Transverse colon (tissue), 4 donors: ENCODE measurements around the gene CTH. TPM values are rescaled to one million over a fixed set of nuclear protein-coding genes. Genes with fewer than 3 reads are reported as not detected.
"Not testable (repeated sequence)": the region's sequence is repeated elsewhere in the genome, so short reads cannot be mapped to it uniquely, and the experiment has no call there.

Source experiments
- DNase-seq: peaks from one replicate; pipeline ENCODE4 v3.0.0-alpha.2; 2019
- H3K27ac ChIP-seq, 4 donors: fragments of 200-600 bp; sonication (generic); 2 replicates each; pipeline ENCODE4 v1.5.1; 2016 to 2018; ENCODE audit warnings: inconsistent platforms in 4 of 4
- H3K27me3 ChIP-seq: fragments of 200-600 bp; sonication (generic); 2 replicates; pipeline ENCODE4 v1.5.1; 2017; ENCODE audit warnings: inconsistent platforms
- H3K36me3 ChIP-seq, 4 donors: fragments of 200-600 bp; sonication (generic); 2 replicates each; pipeline ENCODE4 v1.5.1; 2017 to 2019; ENCODE audit warnings: inconsistent platforms in 4 of 4
- H3K4me1 ChIP-seq, 4 donors: fragments of 200-600 bp; sonication (generic); 2 replicates each; pipeline ENCODE4 v1.5.1; 2017 to 2020; ENCODE audit warnings: inconsistent platforms in 4 of 4
- H3K4me3 ChIP-seq, 4 donors: fragments of 200-600 bp; sonication (generic); 1 replicate in 1 of 4; 2 replicates in 3 of 4; pipeline versions ENCODE4 v1.5.1 to v1.6.1; 2017 to 2019; ENCODE audit warnings: inconsistent platforms in 4 of 4
- H3K9me3 ChIP-seq, 2 donors: fragments of 200-600 bp; sonication (generic); 2 replicates each; pipeline ENCODE4 v1.5.1; 2017 to 2019; ENCODE audit warnings: inconsistent platforms in 2 of 2
- CTCF ChIP-seq, 5 experiments: fragments of 200-600 bp in 3 of 5; fragments of 450-650 bp in 2 of 5; sonication (generic) in 3 of 5; IDR thresholded peaks; 1 replicate in 2 of 5; 2 replicates in 3 of 5; pipeline ENCODE4 v1.5.1; 2016 to 2017; ENCODE audit warnings: antibody characterized with exemption in 5 of 5, inconsistent platforms in 3 of 5, mild to moderate bottlenecking in 2 of 5, moderate library complexity in 1 of 5
- EP300 ChIP-seq: sonication (generic); formaldehyde crosslinking; IDR thresholded peaks from one replicate; pipeline ENCODE4 v1.6.1; 2017; ENCODE audit warnings: antibody characterized with exemption, low read depth
- POLR2A ChIP-seq: fragments of 450-650 bp; IDR thresholded peaks from one replicate; pipeline ENCODE4 v1.6.1; 2016; ENCODE audit warnings: antibody characterized with exemption, mild to moderate bottlenecking, moderate library complexity
- POLR2AphosphoS5 ChIP-seq, 3 donors: sonication (generic); formaldehyde crosslinking; IDR thresholded peaks; one replicate each; pipeline ENCODE4 v1.6.1; 2016; ENCODE audit warnings: antibody characterized with exemption in 3 of 3
- WGBS, 2 donors: methylation state at CpG; one replicate each; pipeline ENCODE4 v1.1.5; 2018; ENCODE audit warnings: low coverage in 1 of 2; 5-methylcytosine and 5-hydroxymethylcytosine counted together
- in situ Hi-C, 4 donors: fragments of 200-750 bp; cut with MboI; loops; one replicate each; pipeline versions ENCODE4 v1.15.0 to v1.15.1; 2017; ENCODE audit warnings: low sequenced_read_pairs in 3 of 4, low pct_ligation_motif_present in 1 of 4, low pct_unique_long_range_greater_than_20kb in 1 of 4
- intact Hi-C: fragments of 100-400 bp; cut with DNase I; formaldehyde crosslinking; loops from one replicate; pipeline ENCODE4 v1.15.1; 2023; ENCODE audit warnings: low total_unique reads
- total RNA-seq, 4 donors: library from RNA; depleted of rRNA; stranded (reverse); fragments of >200 nt; gene quantifications; one replicate each; pipeline ENCODE4 v1.1.0, GENCODE V29; 2016

The CTH gene
- total RNA-seq, 4 donors from 2014 or later, result 1.9 to 8.6 (median 3.4) TPM; not detected in 1

DNA sequence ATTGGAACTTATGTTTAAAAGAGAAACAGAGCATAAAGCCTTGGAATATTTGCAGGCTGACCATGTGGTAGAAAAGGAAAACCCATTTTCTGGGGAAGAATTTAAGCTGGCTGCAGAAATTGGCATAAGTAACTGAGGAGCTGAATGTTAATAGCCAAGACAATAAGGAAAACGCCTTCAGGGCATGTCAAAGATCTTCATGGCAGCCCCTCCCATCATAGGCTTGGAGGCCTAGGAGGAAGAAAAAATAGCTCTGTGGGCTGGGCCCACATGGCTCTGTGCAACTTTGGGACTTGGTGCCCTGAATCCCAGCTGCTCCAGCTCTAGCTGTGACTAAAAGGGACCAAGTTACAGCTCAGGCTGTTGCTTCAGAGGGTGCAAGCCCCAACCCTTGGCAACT, 51.5 kb downstream of the CTH start:
- in situ Hi-C loops, result no loop called here
- intact Hi-C loops, result no loop called here
- WGBS, 2 donors, result 65 to 80% methylated on average over 1 of the region's 1 CpG
- no peaks in the 10 kb centered on the region for H3K9me3 ChIP-seq
- no peak for DNase-seq
- no peaks in the 10 kb centered on the region for H3K36me3 ChIP-seq
- H3K4me1 ChIP-seq, result peaks cover 0 to 5% (median 0%) of the 10 kb centered on the region in 4 donors
- no peaks in the 10 kb centered on the region for H3K27me3 ChIP-seq
- H3K4me3 ChIP-seq, result no peak overlapping the region
- H3K27ac ChIP-seq, result no peak overlapping the region
- TF ChIP-seq EP300 (no peak), POLR2AphosphoS5 (IDR thresholded peaks at IDR 0.05) (no peak), POLR2A (no peak), CTCF (IDR thresholded peaks at IDR 0.05) (no peak)

DNA sequence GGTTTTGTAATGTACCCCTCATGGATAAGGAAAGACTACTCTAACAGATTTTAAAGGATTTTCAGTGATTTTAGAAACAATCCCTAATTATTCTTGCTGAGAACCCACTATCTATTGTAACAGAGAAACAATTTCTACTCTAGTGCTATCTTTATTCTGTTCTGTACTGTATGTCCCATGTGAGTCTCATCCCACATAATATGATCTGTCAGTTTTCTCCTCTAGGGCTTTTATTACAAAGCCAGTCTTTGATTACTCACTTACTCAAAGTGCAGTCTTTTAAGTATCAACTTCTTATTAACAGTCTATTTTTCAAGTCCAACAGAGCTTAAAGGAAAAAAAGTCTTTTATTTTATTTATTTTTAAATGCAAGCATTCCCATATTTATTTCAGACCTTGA, 54.8 kb downstream of the CTH start:
- no peaks in the 10 kb centered on the region for H3K27me3 ChIP-seq
- DNase-seq, result no peak
- no peaks in the 10 kb centered on the region for H3K36me3 ChIP-seq
- H3K9me3 ChIP-seq, result no peaks in the 10 kb centered on the region
- H3K4me3 ChIP-seq, result no peak overlapping the region
- intact Hi-C loops, result no loop called here
- H3K4me1 ChIP-seq, result peaks cover 0 to 5% (median 0%) of the 10 kb centered on the region in 4 donors
- in situ Hi-C loops, result no loop called here
- no peak overlapping the region for H3K27ac ChIP-seq
- TF ChIP-seq POLR2AphosphoS5 (IDR thresholded peaks at IDR 0.05) (no peak), POLR2A (no peak), CTCF (IDR thresholded peaks at IDR 0.05) (no peak), EP300 (no peak)

DNA sequence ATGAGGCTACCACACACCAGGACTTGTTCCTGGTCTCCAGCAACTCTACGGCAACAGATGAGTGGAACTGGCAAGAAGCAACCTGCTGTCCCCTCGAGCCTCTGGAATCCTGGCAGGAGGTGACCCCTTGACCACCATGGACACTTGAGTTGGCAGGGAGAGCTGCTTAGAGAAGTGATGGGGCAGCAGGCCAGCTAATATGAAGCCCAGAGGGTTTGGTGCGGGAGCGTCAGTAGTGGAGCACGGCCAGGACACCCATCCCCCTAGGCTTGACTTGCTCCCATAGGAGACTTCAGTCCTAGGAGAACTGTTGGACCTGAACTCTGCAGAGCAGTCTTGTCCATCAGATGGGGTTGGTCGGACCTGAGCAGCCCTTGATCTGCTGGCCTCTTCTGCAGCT, 56.5 kb downstream of the CTH start:
- Histone ChIP-seq H3K9me3 (no peaks in the 10 kb centered on the region), H3K4me1 (peaks cover 0 to 4% (median 0%) of the 10 kb centered on the region in 4 donors), H3K27ac (no peak overlapping the region), H3K27me3 (no peaks in the 10 kb centered on the region), H3K36me3 (no peaks in the 10 kb centered on the region), H3K4me3 (no peak overlapping the region)
- in situ Hi-C loops, result no loop called here
- no peak for DNase-seq
- TF ChIP-seq EP300, result no peak
- TF ChIP-seq POLR2AphosphoS5 (IDR thresholded peaks at IDR 0.05), result no peak
- TF ChIP-seq CTCF (IDR thresholded peaks at IDR 0.05), result no peak
- TF ChIP-seq POLR2A, result no peak
- 55 to 91% methylated on average over 2 to 6 of the region's 6 CpGs for WGBS, 2 donors
- intact Hi-C loops, result no loop called here

DNA sequence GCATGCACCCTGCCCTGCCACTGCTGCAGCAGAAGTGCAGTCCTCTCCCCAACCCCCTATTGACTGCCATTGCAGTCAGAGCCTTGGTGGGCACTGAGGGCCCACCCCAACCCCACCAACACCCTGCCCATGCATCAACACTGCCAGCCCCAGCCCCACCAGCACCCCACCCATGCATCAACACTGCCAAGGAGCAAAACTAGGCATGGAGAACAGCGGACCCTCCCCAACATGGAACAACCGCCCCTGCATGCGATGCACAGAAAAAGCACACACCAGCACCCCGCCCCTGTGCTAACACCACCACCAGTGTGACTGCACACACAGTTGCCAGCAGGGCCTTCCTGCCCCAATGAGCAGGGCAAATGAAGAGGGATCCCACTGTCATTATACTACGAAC, 57.1 kb downstream of the CTH start:
- no peak overlapping the region for H3K27ac ChIP-seq
- no peaks in the 10 kb centered on the region for H3K36me3 ChIP-seq
- no peaks in the 10 kb centered on the region for H3K9me3 ChIP-seq
- H3K4me3 ChIP-seq, result no peak overlapping the region
- TF ChIP-seq EP300 (no peak), POLR2AphosphoS5 (IDR thresholded peaks at IDR 0.05) (no peak), POLR2A (no peak), CTCF (IDR thresholded peaks at IDR 0.05) (no peak)
- no peaks in the 10 kb centered on the region for H3K27me3 ChIP-seq
- DNase-seq, result no peak
- 78% methylated on average over 5 of the region's 5 CpGs; no CpG with 5 or more reads in 1 of the 2 donors for WGBS, 2 donors
- intact Hi-C loops (no loop called here), in situ Hi-C loops (no loop called here)
- no peaks in the 10 kb centered on the region for H3K4me1 ChIP-seq

DNA sequence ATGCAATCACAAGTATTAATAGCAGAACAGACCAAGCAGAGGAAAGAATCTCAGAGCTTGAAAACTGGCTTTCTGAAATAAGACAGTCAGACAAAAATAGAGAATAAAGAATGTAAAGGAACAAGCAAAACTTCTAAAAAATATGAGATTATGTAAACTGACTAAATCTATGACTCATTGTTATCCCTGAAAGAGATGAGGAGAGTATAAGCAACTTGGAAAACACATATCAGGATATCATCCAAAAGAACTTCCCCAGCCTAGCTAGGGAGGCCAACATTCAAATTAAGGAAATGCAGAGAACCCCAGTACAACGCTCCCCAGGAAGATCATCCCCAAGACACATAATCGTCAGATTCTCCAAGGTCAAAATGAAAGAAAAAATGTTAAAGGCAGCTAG, 58.1 kb downstream of the CTH start:
- H3K9me3 ChIP-seq, H3K4me1 ChIP-seq, H3K36me3 ChIP-seq, H3K27ac ChIP-seq, intact Hi-C loops, DNase-seq, H3K27me3 ChIP-seq, in situ Hi-C loops, H3K4me3 ChIP-seq: not testable (repeated sequence)
- WGBS, 2 donors, result 74 to 75% methylated on average over 2 of the region's 2 CpGs
